Activated CD4-positive, alpha-beta memory T cell treated with anti-CD3 and anti-CD28 coated beads for 36 hours (primary cell): Measurements from ENCODE around the gene RRBP1. TPM values are rescaled to one million over a fixed set of nuclear protein-coding genes. Genes with fewer than 3 reads are reported as not detected.

Experiments used
- CTCF ChIA-PET: fragments of 350-600 bp; sonication (Branson Sonifier 250); formaldehyde crosslinking; loops from one replicate; lab custom pipeline; 2021; ENCODE audit warnings: antibody characterized with exemption, inconsistent platforms; lab: Charles Lee
- POLR2A ChIA-PET: fragments of 350-600 bp; sonication (Branson Sonifier 250); formaldehyde crosslinking; loops from one replicate; lab custom pipeline; 2021; ENCODE audit warnings: antibody characterized with exemption; lab: Charles Lee
- DNase-seq: peaks from one replicate; pipeline ENCODE4 v3.0.0-alpha.2; 2020
- H3K27ac Mint-ChIP-seq: one replicate; pipeline ENCODE4 v1.8.0; 2021; ENCODE audit warnings: mixed read lengths
- H3K27me3 Mint-ChIP-seq: one replicate; pipeline ENCODE4 v1.8.0; 2021; ENCODE audit warnings: mixed read lengths
- H3K36me3 Mint-ChIP-seq: one replicate; pipeline ENCODE4 v1.8.0; 2021; ENCODE audit warnings: mixed read lengths
- H3K4me1 Mint-ChIP-seq: one replicate; pipeline ENCODE4 v1.8.0; 2021; ENCODE audit warnings: low read depth, mixed read lengths
- H3K4me3 Mint-ChIP-seq: one replicate; pipeline ENCODE4 v1.8.0; 2021; ENCODE audit warnings: mild to moderate bottlenecking, mixed read lengths
- H3K9me3 Mint-ChIP-seq: one replicate; pipeline ENCODE4 v1.8.0; 2021; ENCODE audit warnings: mixed read lengths
- intact Hi-C: fragments of 100-400 bp; cut with micrococcal nuclease; formaldehyde crosslinking; loops from one replicate; pipeline ENCODE4 v1.15.1; 2023
- total RNA-seq, 2 experiments: library from RNA; stranded (reverse); gene quantifications; one replicate each; pipeline ENCODE4 v1.2.3, GENCODE V29; 2021

Gene RRBP1
- total RNA-seq, 2 experiments from 2014 or later: 29.6 to 32.0 TPM

- no peaks in the 10 kb centered on the region for H3K36me3 Mint-ChIP-seq
Measured at GRCh38 chr20:17651129-17651759, 30.8 kb downstream of the RRBP1 start.

GRCh38 chr20:17650301-17651128, 31.5 kb downstream of the RRBP1 start:
- H3K27me3 Mint-ChIP-seq: no peaks in the 10 kb centered on the region
- no peaks in the 10 kb centered on the region for H3K9me3 Mint-ChIP-seq
- no peak overlapping the region for H3K27ac Mint-ChIP-seq
- H3K36me3 Mint-ChIP-seq: no peaks in the 10 kb centered on the region
- H3K4me3 Mint-ChIP-seq: no peak overlapping the region
- DNase-seq: no peak
- intact Hi-C loops: no loop called here
- ChIA-PET CTCF (interaction anchor here (1.3 to 2.4 kb wide), 2 partner anchors 114 to 248 kb away, joined by 4 to 7 read pairs; no protein-coding TSS in a partner anchor), POLR2A (no interaction called here)
- peaks cover 5% of the 10 kb centered on the region for H3K4me1 Mint-ChIP-seq

More at GRCh38 chr20:17651129-17651759, 30.8 kb downstream of the RRBP1 start:
- no peaks in the 10 kb centered on the region for H3K9me3 Mint-ChIP-seq
- CTCF ChIA-PET: interaction anchor here (1.2 to 2.4 kb wide), 3 partner anchors 31 to 247 kb away, joined by 4 to 7 read pairs (median 4); partner anchors contain the start of gene RRBP1
- POLR2A ChIA-PET: no interaction called here
- H3K27me3 Mint-ChIP-seq: no peaks in the 10 kb centered on the region
- no peak overlapping the region for H3K4me3 Mint-ChIP-seq
- intact Hi-C loops: no loop called here
- DNase-seq: no peak
- H3K27ac Mint-ChIP-seq: no peak overlapping the region
- H3K4me1 Mint-ChIP-seq: peaks cover 7% of the 10 kb centered on the region

GRCh38 chr20:17648791-17649730, 33.0 kb downstream of the RRBP1 start:
- no peaks in the 10 kb centered on the region for H3K9me3 Mint-ChIP-seq
- intact Hi-C loops: no loop called here

GRCh38 chr20:17648315-17648646, 33.8 kb downstream of the RRBP1 start:
- no peaks in the 10 kb centered on the region for H3K9me3 Mint-ChIP-seq
- peaks cover 5% of the 10 kb centered on the region for H3K4me1 Mint-ChIP-seq
- no peaks in the 10 kb centered on the region for H3K27me3 Mint-ChIP-seq
- POLR2A ChIA-PET: interaction anchor here (0.6 kb wide), 1 partner anchor 39 kb away, joined by 3 read pairs; no protein-coding TSS in a partner anchor
- no peak for DNase-seq
- CTCF ChIA-PET: interaction anchor here (1.2 to 2.6 kb wide), 5 partner anchors 16 to 143 kb away, joined by 3 to 12 read pairs (median 6); no protein-coding TSS in a partner anchor
- H3K27ac Mint-ChIP-seq: no peak overlapping the region
- no peaks in the 10 kb centered on the region for H3K36me3 Mint-ChIP-seq
- intact Hi-C loops: no loop called here
- no peak overlapping the region for H3K4me3 Mint-ChIP-seq

More at GRCh38 chr20:17648791-17649730, 33.0 kb downstream of the RRBP1 start:
- Mint-ChIP-seq H3K27me3 (no peaks in the 10 kb centered on the region), H3K4me3 (no peak overlapping the region), H3K36me3 (no peaks in the 10 kb centered on the region), H3K4me1 (peaks cover 5% of the 10 kb centered on the region), H3K27ac (no peak overlapping the region)
- ChIA-PET POLR2A (no interaction called here), CTCF (interaction anchor here (1.0 to 2.6 kb wide), 8 partner anchors 15 to 149 kb away, joined by 3 to 12 read pairs (median 6); partner anchors contain the start of gene RRBP1)
- DNase-seq: peak; percentile 41

GRCh38 chr20:17647391-17648314, 34.4 kb downstream of the RRBP1 start:
- Mint-ChIP-seq H3K4me1 (peaks cover 5% of the 10 kb centered on the region), H3K36me3 (no peaks in the 10 kb centered on the region), H3K27me3 (no peaks in the 10 kb centered on the region), H3K27ac (no peak overlapping the region), H3K9me3 (no peaks in the 10 kb centered on the region), H3K4me3 (no peak overlapping the region)
- ChIA-PET CTCF (interaction anchor here (1.2 to 2.6 kb wide), 5 partner anchors 17 to 142 kb away, joined by 3 to 12 read pairs (median 6); no protein-coding TSS in a partner anchor), POLR2A (interaction anchor here (0.6 kb wide), 1 partner anchor 38 kb away, joined by 3 read pairs; no protein-coding TSS in a partner anchor)
- intact Hi-C loops: no loop called here
- no peak for DNase-seq

GRCh38 chr20:17646961-17647301, 35.1 kb downstream of the RRBP1 start:
- CTCF ChIA-PET: interaction anchor here (1.3 kb wide), 1 partner anchor 142 kb away, joined by 3 read pairs; no protein-coding TSS in a partner anchor
- Mint-ChIP-seq H3K4me1 (peaks cover 5% of the 10 kb centered on the region), H3K4me3 (no peak overlapping the region), H3K36me3 (no peaks in the 10 kb centered on the region), H3K27me3 (no peaks in the 10 kb centered on the region), H3K9me3 (no peaks in the 10 kb centered on the region), H3K27ac (no peak overlapping the region)
- POLR2A ChIA-PET: no interaction called here
- no peak for DNase-seq
- intact Hi-C loops: no loop called here

GRCh38 chr20:17646209-17646960, 35.7 kb downstream of the RRBP1 start:
- no peak overlapping the region for H3K4me3 Mint-ChIP-seq
- no peaks in the 10 kb centered on the region for H3K36me3 Mint-ChIP-seq
- no peak for DNase-seq
- ChIA-PET POLR2A (no interaction called here), CTCF (interaction anchor here (1.3 kb wide), 1 partner anchor 141 kb away, joined by 3 read pairs; no protein-coding TSS in a partner anchor)
- H3K27ac Mint-ChIP-seq: no peak overlapping the region
- no peaks in the 10 kb centered on the region for H3K9me3 Mint-ChIP-seq
- intact Hi-C loops: no loop called here
- no peaks in the 10 kb centered on the region for H3K27me3 Mint-ChIP-seq
- H3K4me1 Mint-ChIP-seq: peaks cover 5% of the 10 kb centered on the region

- Mint-ChIP-seq H3K27ac (no peak overlapping the region), H3K27me3 (no peaks in the 10 kb centered on the region), H3K36me3 (no peaks in the 10 kb centered on the region), H3K9me3 (no peaks in the 10 kb centered on the region), H3K4me1 (peaks cover 3% of the 10 kb centered on the region), H3K4me3 (no peak overlapping the region)
- intact Hi-C loops: no loop called here
- ChIA-PET CTCF (interaction anchor here (1.3 kb wide), 1 partner anchor 141 kb away, joined by 3 read pairs; no protein-coding TSS in a partner anchor), POLR2A (no interaction called here)
- DNase-seq: no peak
Measured at GRCh38 chr20:17645546-17646208, 36.4 kb downstream of the RRBP1 start.

GRCh38 chr20:17645010-17645409, 37.0 kb downstream of the RRBP1 start:
- intact Hi-C loops: no loop called here
- no peaks in the 10 kb centered on the region for H3K9me3 Mint-ChIP-seq
- POLR2A ChIA-PET: no interaction called here
- CTCF ChIA-PET: no interaction called here
- no peaks in the 10 kb centered on the region for H3K27me3 Mint-ChIP-seq
- no peaks in the 10 kb centered on the region for H3K36me3 Mint-ChIP-seq
- no peak overlapping the region for H3K27ac Mint-ChIP-seq
- no peak overlapping the region for H3K4me3 Mint-ChIP-seq
- peaks cover 3% of the 10 kb centered on the region for H3K4me1 Mint-ChIP-seq
- no peak for DNase-seq

GRCh38 chr20:17644451-17644850, 37.6 kb downstream of the RRBP1 start:
- POLR2A ChIA-PET: no interaction called here
- no peak overlapping the region for H3K4me3 Mint-ChIP-seq
- CTCF ChIA-PET: no interaction called here
- no peaks in the 10 kb centered on the region for H3K36me3 Mint-ChIP-seq
- no peak overlapping the region for H3K27ac Mint-ChIP-seq
- H3K27me3 Mint-ChIP-seq: no peaks in the 10 kb centered on the region
- DNase-seq: no peak
- intact Hi-C loops: no loop called here
- peaks cover 3% of the 10 kb centered on the region for H3K4me1 Mint-ChIP-seq
- H3K9me3 Mint-ChIP-seq: no peaks in the 10 kb centered on the region
